DMS153 treated with DMSO at 0.1 percent for 48 hours (cell line): ENCODE data around the gene DOCK10.

Experiments used
- DNase-seq: peaks from one replicate; lab custom pipeline; 2025; ENCODE audit not compliant: unreplicated experiment; lab: John Stamatoyannopoulos, UW

The DOCK10 gene

GRCh38 chr2:224729435-224729834, 312.8 kb downstream of the DOCK10 start:
- no peak for DNase-seq

- DNase-seq, result no peak
These were observed 317.9 kb downstream of the DOCK10 start for GRCh38 chr2:224724331-224724730.

- no peak for DNase-seq
These were observed 318.6 kb downstream of the DOCK10 start for GRCh38 chr2:224723586-224724217.

- no peak for DNase-seq
These were observed 319.5 kb downstream of the DOCK10 start for GRCh38 chr2:224722770-224723169.

- DNase-seq, result no peak
These were observed 320.0 kb downstream of the DOCK10 start for GRCh38 chr2:224722250-224722649.

GRCh38 chr2:224716921-224717320, 325.3 kb downstream of the DOCK10 start:
- no peak for DNase-seq

- no peak for DNase-seq
These were observed 326.1 kb downstream of the DOCK10 start, which contains the start of gene CCDC195 for GRCh38 chr2:224716201-224716600. Gene CCDC195, minus strand, starts transcription at chr2:224716365. Its CDS starts 0 bp downstream, at chr2:224716365.
